NCI-H82 (cell line): Measurements from ENCODE around the gene WNT1.

Experiments
- DNase-seq: peaks from one replicate; lab custom pipeline; 2025; lab: John Stamatoyannopoulos, UW

WNT1 gene

DNA sequence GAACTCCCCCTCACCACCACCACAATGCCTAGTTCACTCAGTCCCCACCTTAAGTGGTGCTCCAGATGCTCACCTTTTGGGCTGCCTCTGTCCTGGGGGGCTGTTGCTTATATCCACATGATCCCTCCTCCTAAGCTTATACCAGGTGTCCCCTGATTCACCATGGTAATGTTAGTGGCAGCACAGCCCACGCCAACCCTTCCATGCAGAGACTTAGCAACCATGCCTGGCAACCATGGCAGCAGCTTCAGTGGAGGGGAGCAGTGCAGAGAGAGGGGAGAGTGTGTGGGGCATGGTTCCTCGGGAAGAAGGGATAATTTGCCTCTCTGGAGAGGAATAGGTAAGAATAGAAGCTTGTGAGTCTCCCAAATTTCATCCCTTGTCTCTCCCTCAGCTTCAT, 22.2 kb downstream of the WNT1 start:
- no peak for DNase-seq

DNA sequence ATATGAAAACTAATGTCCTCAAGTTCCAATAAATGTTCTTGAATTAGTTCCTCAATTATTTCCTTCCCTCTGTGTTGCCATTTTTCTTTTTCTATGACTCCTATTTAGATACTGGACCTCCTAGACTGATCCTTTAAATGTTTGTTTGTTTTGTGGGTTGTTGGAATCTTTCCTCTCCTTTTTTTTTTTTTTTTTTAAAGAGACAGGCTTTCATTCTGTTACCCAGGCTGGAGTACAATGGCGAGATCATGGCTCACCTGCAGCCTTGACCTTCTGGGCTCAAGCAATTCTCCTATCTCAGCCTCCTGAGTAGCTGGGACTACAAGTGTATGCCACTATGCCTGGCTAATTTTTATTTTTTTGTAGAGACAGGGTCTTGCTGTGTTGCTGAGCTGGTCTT, 30.8 kb downstream of the WNT1 start:
- no peak for DNase-seq

- no peak for DNase-seq
These were observed 32.1 kb downstream of the WNT1 start for GRCh38 chr12:49010092-49010668.

DNA sequence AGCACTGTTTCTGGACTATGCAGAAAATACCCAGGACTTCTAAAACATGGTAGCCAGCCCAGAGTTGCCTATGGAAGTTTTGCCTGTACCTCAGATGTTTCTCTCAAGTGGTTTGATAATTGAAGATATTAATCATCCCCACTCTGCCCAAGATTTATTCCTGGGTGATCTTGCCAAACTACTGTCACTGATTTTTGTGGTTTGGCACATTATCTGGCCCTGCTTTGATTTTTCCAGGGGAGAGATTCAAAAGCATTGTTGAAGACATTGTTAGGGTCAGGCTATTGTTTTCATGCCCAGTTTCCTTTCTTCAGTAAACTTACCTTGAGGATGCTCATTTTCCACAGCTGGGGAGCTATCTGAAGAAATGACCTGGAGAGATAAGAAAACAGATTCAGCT, 34.6 kb downstream of the WNT1 start:
- no peak for DNase-seq

GRCh38 chr12:49013428-49013827, 35.3 kb downstream of the WNT1 start:
- DNase-seq, result no peak

GRCh38 chr12:49014547-49014946, 36.4 kb downstream of the WNT1 start:
- DNase-seq, result peak; percentile 24

GRCh38 chr12:49015196-49015595, 37.1 kb downstream of the WNT1 start:
- DNase-seq, result no peak

DNA sequence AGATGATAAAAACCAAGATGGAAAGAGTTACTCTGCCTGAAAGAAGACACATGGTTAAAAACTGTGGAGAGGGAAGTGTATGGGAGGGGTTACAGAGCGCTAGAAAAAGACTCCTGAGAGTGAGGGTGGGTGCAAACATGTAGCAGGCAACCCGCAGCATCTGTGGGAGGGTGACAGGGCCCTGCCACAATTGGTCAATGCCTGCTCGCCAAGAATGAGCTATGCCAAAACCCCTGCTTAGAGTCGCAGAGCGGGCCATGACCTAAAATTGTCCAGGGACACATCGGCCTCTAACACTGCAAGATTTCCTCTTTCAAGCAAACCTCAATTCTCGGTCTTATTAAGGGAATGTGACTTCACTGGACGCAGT, 39.8 kb downstream of the WNT1 start:
- DNase-seq, result peak; percentile 56

GRCh38 chr12:49018261-49019119, 40.4 kb downstream of the WNT1 start, which contains the start of gene PRKAG1:
TSS of gene PRKAG1 (minus strand) at chr12:49018776. CDS start at chr12:49018740, 36 bp downstream.
- DNase-seq, result peak; percentile 99

GRCh38 chr12:49019120-49019430, 41.0 kb downstream of the WNT1 start:
- no peak for DNase-seq

- peak; percentile 84 for DNase-seq
These were observed 41.6 kb downstream of the WNT1 start for GRCh38 chr12:49019443-49020324.

DNA sequence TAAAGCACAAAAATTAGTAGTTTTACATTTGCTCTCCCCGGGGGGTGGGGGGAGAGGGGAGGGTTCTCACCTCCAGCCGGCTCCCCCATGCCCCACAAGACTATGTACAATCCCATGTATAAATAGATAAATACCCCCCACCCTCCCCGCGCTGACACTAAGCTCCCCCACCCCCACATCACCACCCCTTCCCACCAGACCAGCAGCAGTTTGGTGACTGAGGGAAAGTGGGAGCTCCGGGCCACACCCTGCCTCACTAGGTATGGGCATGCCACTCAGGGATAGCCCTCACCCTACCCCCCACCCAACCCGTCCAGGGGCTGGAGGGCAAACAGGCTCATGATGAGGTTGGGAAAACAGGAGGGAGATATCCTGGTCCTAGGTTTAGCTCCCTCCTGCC, 42.3 kb downstream of the WNT1 start:
- DNase-seq, result no peak

GRCh38 chr12:49021292-49021915, 43.3 kb downstream of the WNT1 start:
- DNase-seq, result no peak

- DNase-seq, result no peak
These were observed 44.5 kb downstream of the WNT1 start for GRCh38 chr12:49022558-49023178.

- DNase-seq, result no peak
These were observed 45.7 kb downstream of the WNT1 start for GRCh38 chr12:49023812-49024211.

- DNase-seq, result no peak
These were observed 46.4 kb downstream of the WNT1 start for GRCh38 chr12:49024543-49024942.

DNA sequence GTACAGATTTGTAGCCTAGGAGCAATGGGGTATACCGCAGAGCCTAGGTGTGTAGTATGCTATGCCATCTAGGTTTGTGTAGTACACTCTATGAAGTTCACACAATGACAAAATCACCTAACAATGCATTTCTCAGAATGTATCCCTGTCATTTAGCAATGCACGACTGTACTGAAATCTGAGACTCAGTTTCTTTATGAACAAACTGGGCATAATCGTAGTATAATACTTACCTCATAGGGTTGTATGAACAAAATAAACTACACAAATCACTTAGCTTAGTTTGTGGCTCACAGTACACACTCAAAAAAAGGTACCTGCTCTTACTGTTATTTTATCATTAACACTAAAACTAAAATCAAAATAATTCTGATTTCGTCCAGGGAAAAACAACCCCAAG, 47.3 kb downstream of the WNT1 start:
- DNase-seq, result no peak

DNA sequence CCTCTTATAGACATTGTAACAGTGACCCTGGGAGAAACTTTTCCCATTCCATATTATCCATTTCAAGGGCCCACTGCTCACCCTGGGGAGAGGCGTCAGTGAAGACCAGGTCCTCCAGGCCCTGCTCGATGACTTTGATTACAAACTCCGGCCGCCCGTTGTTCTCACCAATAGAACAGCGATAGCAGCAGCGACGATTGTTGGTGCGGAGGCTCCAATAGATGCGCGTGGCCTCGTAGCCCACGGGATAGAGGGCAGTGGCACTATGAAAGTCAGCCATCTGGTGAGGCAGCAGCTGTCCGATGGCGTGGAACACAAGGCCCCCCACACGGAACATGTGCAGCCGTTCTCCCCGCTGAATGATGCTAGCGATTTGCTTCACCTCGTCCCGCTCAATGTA, 48.0 kb downstream of the WNT1 start:
- no peak for DNase-seq

DNA sequence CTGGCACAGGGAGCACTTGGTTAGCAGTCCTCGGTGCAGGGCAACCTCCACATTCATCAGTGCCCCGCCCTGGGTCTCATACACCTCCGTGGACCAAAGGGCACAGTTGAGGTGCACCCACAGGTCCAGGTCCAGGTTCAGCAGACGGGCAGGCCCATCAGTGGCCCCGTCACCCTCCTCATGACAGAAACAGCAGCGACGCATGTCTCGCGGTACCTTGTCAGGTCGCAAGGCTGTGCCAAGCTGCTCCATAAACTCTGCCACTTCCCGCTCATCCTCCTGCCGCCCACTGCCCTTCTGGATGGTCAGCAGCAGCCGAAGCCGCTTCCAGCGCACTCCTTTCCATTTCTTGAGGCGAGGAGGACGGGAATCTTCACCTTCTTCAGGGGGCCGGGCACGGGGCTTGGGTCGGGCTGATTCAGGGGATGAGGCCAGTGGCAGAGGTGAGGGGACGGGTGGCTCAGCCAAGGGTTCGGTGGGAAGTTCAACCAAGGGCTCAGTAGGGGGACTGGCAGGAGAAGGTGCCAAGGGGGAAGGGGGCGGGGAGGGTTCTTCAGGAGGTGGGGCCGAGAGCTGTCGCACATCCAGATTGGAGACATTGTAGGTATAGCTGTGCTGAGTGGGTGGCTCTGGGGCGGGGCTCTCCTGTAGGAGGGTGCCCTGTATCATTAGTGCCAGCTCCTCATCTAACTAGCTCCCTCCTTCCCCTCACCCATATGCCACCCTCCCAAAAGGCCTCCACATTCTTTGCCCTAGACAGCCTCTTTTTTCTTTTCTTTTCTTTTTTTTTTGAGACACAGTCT, 48.8 kb downstream of the WNT1 start:
- DNase-seq, result no peak

- DNase-seq, result no peak
These were observed 49.9 kb downstream of the WNT1 start for GRCh38 chr12:49027846-49028555.
